ENCODE results near the gene PNMA1.

Gene PNMA1

DNA sequence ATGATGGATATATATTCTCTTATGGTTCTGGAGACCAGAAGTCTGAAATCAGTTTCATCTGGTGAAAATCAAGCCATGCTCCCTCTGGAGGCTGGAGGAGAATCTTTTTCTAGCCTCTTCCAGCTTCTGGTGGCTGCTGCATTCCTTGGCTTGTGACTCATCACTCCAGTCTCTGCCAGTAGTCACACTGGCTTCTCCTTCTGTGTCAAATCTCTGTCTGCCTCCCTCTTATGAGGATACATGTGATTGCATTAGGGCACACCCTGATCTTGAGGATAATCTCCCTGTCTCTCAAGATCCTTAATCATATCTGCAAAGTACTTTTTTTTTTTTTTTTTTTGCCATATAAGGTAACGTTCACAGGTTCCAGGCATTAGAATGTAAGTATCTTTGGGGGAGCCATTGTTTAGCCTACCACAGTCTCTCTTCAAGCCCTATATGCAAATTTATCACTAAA, 51.7 kb downstream of the PNMA1 start:
- DNase-seq = no peak

DNA sequence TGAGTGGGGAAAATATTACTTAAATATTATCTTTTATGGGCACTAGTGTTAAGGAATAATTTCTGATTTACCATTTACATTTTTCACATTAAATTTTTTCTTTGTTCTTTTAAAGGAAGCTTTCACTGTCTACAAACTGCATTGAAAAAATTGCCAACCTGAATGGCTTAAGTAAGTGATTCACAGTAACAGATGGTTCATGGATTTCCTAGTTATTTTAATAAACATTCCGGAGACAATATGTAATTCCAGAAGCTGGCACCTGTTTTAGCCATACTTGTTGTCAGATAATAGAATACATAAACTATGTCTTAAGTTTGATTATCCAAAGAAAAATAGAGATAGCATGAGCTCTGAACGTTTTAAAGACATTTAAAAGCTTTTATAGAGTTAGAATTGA, 52.3 kb downstream of the PNMA1 start:
- no peak for DNase-seq
